ENCODE data around the gene GPX8.

Gene GPX8

GRCh38 chr5:55159763-55160492 is at the start of gene GPX8:
TSS of gene GPX8 (plus strand) at chr5:55160171. CDS start at chr5:55160193, 22 bp downstream.
- DNase-seq = peak; percentile 31

- no peak for DNase-seq
These were observed 49.8 kb upstream of the GPX8 start for GRCh38 chr5:55110217-55110616.

- no peak for DNase-seq
These were observed 46.6 kb upstream of the GPX8 start for GRCh38 chr5:55113327-55113726.

- no peak for DNase-seq
These were observed 45.9 kb upstream of the GPX8 start for GRCh38 chr5:55114061-55114460.

- DNase-seq = no peak
These were observed 36.6 kb upstream of the GPX8 start for GRCh38 chr5:55123365-55123764.

- no peak for DNase-seq
These were observed 25.8 kb upstream of the GPX8 start for GRCh38 chr5:55134053-55134722.

- no peak for DNase-seq
These were observed 23.4 kb upstream of the GPX8 start for GRCh38 chr5:55136521-55136920.

- no peak for DNase-seq
These were observed 18.9 kb upstream of the GPX8 start for GRCh38 chr5:55140908-55141665.

GRCh38 chr5:55141945-55142690 is 17.9 kb upstream of the GPX8 start:
- no peak for DNase-seq

- no peak for DNase-seq
These were observed 16.3 kb upstream of the GPX8 start for GRCh38 chr5:55143624-55144023.

GRCh38 chr5:55146080-55146479 is 13.9 kb upstream of the GPX8 start:
- DNase-seq = peak; percentile 17

- peak; percentile 18 for DNase-seq
These were observed 13.3 kb upstream of the GPX8 start for GRCh38 chr5:55146543-55147151.

- no peak for DNase-seq
These were observed 10.6 kb upstream of the GPX8 start for GRCh38 chr5:55149308-55149795.

GRCh38 chr5:55151923-55152842 is 7.8 kb upstream of the GPX8 start:
- no peak for DNase-seq

GRCh38 chr5:55154873-55155272 is 5.1 kb upstream of the GPX8 start:
- no peak for DNase-seq

- peak; percentile 39 for DNase-seq
These were observed 680 bp downstream of the GPX8 start for GRCh38 chr5:55160493-55161209.

- no peak for DNase-seq
These were observed 2.7 kb downstream of the GPX8 start for GRCh38 chr5:55162666-55163065.

- no peak for DNase-seq
These were observed 11.5 kb downstream of the GPX8 start for GRCh38 chr5:55171471-55171870.

GRCh38 chr5:55172051-55172899 is 12.3 kb downstream of the GPX8 start:
- peak; percentile 58 for DNase-seq

Measured in NCI-H446 treated with DMSO at 0.1 percent for 48 hours (cell line).